IMR-90 (cell line): ENCODE data around the gene ZNF423. TPM values are rescaled to one million over a fixed set of nuclear protein-coding genes. Genes with fewer than 3 reads are reported as not detected.
A peak's percentile ranks its signal among the peaks of the same experiment; 100 is the strongest.

Experiments used
- ATAC-seq: fragments of 200-7000 bp; cut with Tn5 transposase; 2 replicates; pipeline ENCODE4 v1.9.1; 2020; ENCODE audit warnings: low read depth, mild to moderate bottlenecking, moderate library complexity
- BruUV-seq: library from RNA; stranded (reverse); fragments of 400-500 nt; replicated peaks from 2 replicates; lab custom pipeline; 2021; lab: Mats Ljungman, UMichigan
- CTCF ChIA-PET: fragments of 300-600 bp; formaldehyde crosslinking; extraction: SDS; loops from one replicate; lab custom pipeline; 2021; ENCODE audit warnings: antibody characterized with exemption; lab: Yijun Ruan, JAX
- POLR2A ChIA-PET: fragments of 300-600 bp; sonication (Branson Sonifier 250); formaldehyde crosslinking; loops from one replicate; lab custom pipeline; 2022; ENCODE audit warnings: antibody characterized with exemption; ENCODE audit not compliant: unreplicated experiment; lab: Charles Lee
- DNase-seq: peaks from one replicate; pipeline ENCODE4 v3.0.0; 2013
- H2AFZ ChIP-seq: replicated peaks from 2 replicates; pipeline ENCODE3; 2013; ENCODE audit warnings: low read length, mild to moderate bottlenecking; ENCODE audit not compliant: poor library complexity
- H2AK5ac ChIP-seq: 2 replicates; pipeline ENCODE4 v1.6.1; 2013; ENCODE audit warnings: low read depth, low read length, inconsistent platforms
- H2AK9ac ChIP-seq: replicated peaks from 2 replicates; pipeline ENCODE3; 2013; ENCODE audit warnings: mild to moderate bottlenecking, low read depth, low read length, moderate library complexity; ENCODE audit not compliant: poor library complexity
- H2BK120ac ChIP-seq: 2 replicates; pipeline ENCODE4 v1.6.1; 2013; ENCODE audit warnings: low read depth, low read length, inconsistent platforms
- H2BK15ac ChIP-seq: 3 replicates; pipeline ENCODE4 v1.6.1; 2013; ENCODE audit warnings: low read depth, low read length, inconsistent platforms
- H2BK20ac ChIP-seq: 2 replicates; pipeline ENCODE4 v1.6.1; 2013; ENCODE audit warnings: low read depth, mild to moderate bottlenecking, inconsistent platforms, low read length, moderate library complexity
- H2BK5ac ChIP-seq: 2 replicates; pipeline ENCODE4 v1.6.1; 2013; ENCODE audit warnings: mild to moderate bottlenecking, low read depth, low read length, inconsistent platforms; ENCODE audit not compliant: poor library complexity, severe bottlenecking
- H3K14ac ChIP-seq: replicated peaks from 2 replicates; pipeline ENCODE4 v1.6.1; 2013; ENCODE audit warnings: low read depth, low read length, inconsistent platforms
- H3K18ac ChIP-seq: 2 replicates; pipeline ENCODE4 v1.6.1; 2013; ENCODE audit warnings: low read depth, low read length, control low read depth
- H3K23ac ChIP-seq: 2 replicates; pipeline ENCODE4 v1.6.1; 2013; ENCODE audit warnings: low read depth, low read length, inconsistent platforms
- H3K27ac ChIP-seq: 2 replicates; pipeline ENCODE4 v1.5.1; 2013; ENCODE audit warnings: mild to moderate bottlenecking, control low read depth, low read length; ENCODE audit not compliant: insufficient read depth
- H3K27me3 ChIP-seq: 2 replicates; pipeline ENCODE4 v1.6.1; 2013; ENCODE audit warnings: low read length; ENCODE audit not compliant: control insufficient read depth, insufficient read depth
- H3K36me3 ChIP-seq: 2 replicates; pipeline ENCODE4 v1.6.1; 2013; ENCODE audit warnings: low read length, mixed read lengths; ENCODE audit not compliant: control insufficient read depth, insufficient read depth
- H3K4ac ChIP-seq: 2 replicates; pipeline ENCODE4 v1.6.1; 2013; ENCODE audit warnings: low read depth, low read length, inconsistent platforms
- H3K4me1 ChIP-seq: 2 replicates; pipeline ENCODE4 v1.6.1; 2013; ENCODE audit warnings: low read length, mixed read lengths; ENCODE audit not compliant: control insufficient read depth, insufficient read depth
- H3K4me2 ChIP-seq: 2 replicates; pipeline ENCODE4 v1.6.1; 2013; ENCODE audit warnings: low read depth, mild to moderate bottlenecking, control low read depth, low read length, moderate library complexity
- H3K4me3 ChIP-seq: 2 replicates; pipeline ENCODE4 v1.5.1; 2013; ENCODE audit warnings: low read depth, mild to moderate bottlenecking, control low read depth, low read length, moderate library complexity; ENCODE audit not compliant: insufficient read depth
- H3K56ac ChIP-seq: 2 replicates; pipeline ENCODE4 v1.6.1; 2013; ENCODE audit warnings: low read length, inconsistent platforms; ENCODE audit not compliant: insufficient read depth; ENCODE audit errors: extremely low read depth
- H3K79me1 ChIP-seq, 2 experiments: 2 replicates each; pipeline ENCODE4 v1.6.1; 2013; ENCODE audit warnings: low read length in 2 of 2, inconsistent platforms in 1 of 2, low read depth in 1 of 2
- H3K9ac ChIP-seq: 2 replicates; pipeline ENCODE4 v1.6.1; 2013; ENCODE audit warnings: low read depth, low read length, control low read depth
- H3K9me1 ChIP-seq: 2 replicates; pipeline ENCODE4 v1.6.1; 2013; ENCODE audit warnings: low read length, inconsistent platforms; ENCODE audit not compliant: insufficient read depth
- H3K9me3 ChIP-seq: 2 replicates; pipeline ENCODE4 v1.6.1; 2013; ENCODE audit warnings: low read length; ENCODE audit not compliant: control insufficient read depth, insufficient read depth
- H4K20me1 ChIP-seq: 2 replicates; pipeline ENCODE4 v1.6.1; 2013; ENCODE audit warnings: low read length, inconsistent platforms; ENCODE audit not compliant: insufficient read depth
- H4K5ac ChIP-seq: 2 replicates; pipeline ENCODE4 v1.6.1; 2013; ENCODE audit warnings: mild to moderate bottlenecking, low read depth, low read length, control low read depth
- H4K8ac ChIP-seq, 2 experiments: 2 replicates each; pipeline ENCODE4 v1.6.1; 2013; ENCODE audit warnings: low read depth in 2 of 2, low read length in 2 of 2, control low read depth in 1 of 2, inconsistent platforms in 1 of 2
- H4K91ac ChIP-seq: 2 replicates; pipeline ENCODE4 v1.6.1; 2013; ENCODE audit warnings: low read depth, low read length, inconsistent platforms; ENCODE audit not compliant: insufficient read depth
- BHLHE40 ChIP-seq: fragments of 150-350 bp; IDR thresholded peaks from 2 replicates; pipeline ENCODE4 v1.6.1; 2016; ENCODE audit warnings: mild to moderate bottlenecking, low read depth, low read length
- CTCF ChIP-seq: conservative IDR thresholded peaks from 2 replicates; pipeline ENCODE4 v1.5.1; 2012; ENCODE audit warnings: mild to moderate bottlenecking, low read depth, low read length, improper control_type of control experiment
- MAFK ChIP-seq: IDR thresholded peaks from 2 replicates; pipeline ENCODE4 v1.6.1; 2012; ENCODE audit warnings: low read depth, low read length, improper control_type of control experiment
- NFE2L2 ChIP-seq: fragments of 150-350 bp; IDR thresholded peaks from 2 replicates; pipeline ENCODE4 v1.6.1; 2016; ENCODE audit warnings: low read depth, mild to moderate bottlenecking, low read length
- RAD21 ChIP-seq: IDR thresholded peaks from 2 replicates; pipeline ENCODE4 v1.6.1; 2012; ENCODE audit warnings: low read length, improper control_type of control experiment
- RFX5 ChIP-seq: IDR thresholded peaks from 2 replicates; pipeline ENCODE4 v1.8.0; 2012; ENCODE audit warnings: low read depth, mild to moderate bottlenecking, low read length, moderate library complexity
- WGBS, 2 experiments: methylation state at CpG; one replicate each; pipeline versions ENCODE4 v1.1.5 to v1.1.7; 2013; ENCODE audit warnings: missing lambda C conversion rate in 2 of 2; ENCODE audit not compliant: insufficient read length in 1 of 2; ENCODE audit errors: extremely low coverage in 2 of 2; 5-methylcytosine and 5-hydroxymethylcytosine counted together
- dilution Hi-C: fragments of 300-500 bp; cut with HindIII; formaldehyde crosslinking; loops from one replicate; pipeline ENCODE4 v1.14.3; 2018; ENCODE audit warnings: low sequenced_read_pairs; ENCODE audit not compliant: unreplicated experiment
- in situ Hi-C: fragments of 300-500 bp; cut with MboI; formaldehyde crosslinking; loops from 3 replicates; pipeline ENCODE4 v1.14.3; 2019; ENCODE audit warnings: low sequenced_read_pairs, inconsistent platforms, mixed read lengths
- intact Hi-C: fragments of 100-400 bp; cut with micrococcal nuclease; formaldehyde crosslinking; loops from 2 replicates; pipeline ENCODE4 v1.10.0; 2022
- polyA plus RNA-seq, 3 experiments: library from polyadenylated mRNA; depleted of rRNA; stranded (reverse); fragments of >200 nt; gene quantifications; 2 replicates each; pipeline ENCODE4 v1.2.3, GENCODE V29; 2012; ENCODE audit warnings: low replicate concordance in 1 of 3
- total RNA-seq: library from RNA; depleted of rRNA; stranded (reverse); fragments of >200 nt; gene quantifications from 2 replicates; pipeline ENCODE4 v1.2.3, GENCODE V29; 2012

The ZNF423 gene
- total and polyA plus RNA-seq, 2 of the 4 experiments (the other 2 are of a cell fraction): under 0.01 to 0.10 TPM

GRCh38 chr16:49876716-49877129 lies 20.8 kb upstream of the ZNF423 start:
- no peaks in the 10 kb centered on the region for H3K4me1 ChIP-seq
- WGBS, 2 experiments: 3% methylated on average over 12 of the region's 22 CpGs; no CpG with 5 or more reads in 1 of the 2 experiments
- no peak overlapping the region for H2BK5ac ChIP-seq
- no peaks in the 10 kb centered on the region for H3K36me3 ChIP-seq
- no peak overlapping the region for H2AK5ac ChIP-seq
- dilution Hi-C loops (no loop called here), in situ Hi-C loops (no loop called here), intact Hi-C loops (loop anchor here (5.0 kb wide), 1 partner anchor 269 kb away; no protein-coding TSS in a partner anchor)
- H3K23ac ChIP-seq: no peak overlapping the region
- H3K14ac ChIP-seq: no peak overlapping the region
- TF ChIP-seq BHLHE40: no peak
- peak; percentile 51 for TF ChIP-seq CTCF
- TF ChIP-seq NFE2L2: no peak
- TF ChIP-seq MAFK: no peak
- no peak for TF ChIP-seq RFX5
- TF ChIP-seq RAD21: peak; percentile 24; the same call in 1 of the 2 replicates
- no peak overlapping the region for H3K27ac ChIP-seq
- no peak for DNase-seq
- no peak overlapping the region for H3K4ac ChIP-seq
- no peak overlapping the region for H3K4me2 ChIP-seq
- no peak overlapping the region for H3K56ac ChIP-seq
- H2BK15ac ChIP-seq: no peak overlapping the region
- no peak overlapping the region for H2AK9ac ChIP-seq
- H4K5ac ChIP-seq: no peak overlapping the region
- no peaks in the 10 kb centered on the region for H3K79me1 ChIP-seq
- no TSS peak for BruUV-seq
- no peak overlapping the region for H4K91ac ChIP-seq
- no peak overlapping the region for H2BK120ac ChIP-seq
- H3K27me3 ChIP-seq: peaks cover 13% of the 10 kb centered on the region; the same call in 1 of the 2 replicates
- no peak overlapping the region for H2BK20ac ChIP-seq
- no peak overlapping the region for H2AFZ ChIP-seq
- no peak overlapping the region for H3K4me3 ChIP-seq
- H3K9ac ChIP-seq: no peak overlapping the region
- no peaks in the 10 kb centered on the region for H4K20me1 ChIP-seq
- ChIA-PET POLR2A (no interaction called here), CTCF (interaction anchor here (0.5 to 1.6 kb wide), 5 partner anchors 15 to 265 kb away, joined by 3 to 4 read pairs (median 3); no protein-coding TSS in a partner anchor)
- no peak overlapping the region for H4K8ac ChIP-seq
- no peaks in the 10 kb centered on the region for H3K9me1 ChIP-seq
- no peaks in the 10 kb centered on the region for H3K9me3 ChIP-seq
- H3K18ac ChIP-seq: no peak overlapping the region
- ATAC-seq: peak; percentile 66; the same call in 1 of the 2 replicates
